Stimulated activated memory B cell treated with anti-CD40 and anti-IgM and Interleukin-4, amounts not matched to agents 10 μg/mL and 1 μg/mL and 100 μg/mL, for 72 hours (primary cell): ENCODE data around the gene SHROOM4.

Experiments used
- ATAC-seq: fragments of 150-1000 bp; cut with Tn5 transposase; 2 replicates; pipeline ENCODE4 v1.10.0; 2021
- H3K27ac Mint-ChIP-seq: one replicate; pipeline ENCODE4 v1.8.0; 2022; ENCODE audit warnings: mild to moderate bottlenecking, mixed read lengths
- H3K27me3 Mint-ChIP-seq: one replicate; pipeline ENCODE4 v1.8.0; 2022; ENCODE audit warnings: mixed read lengths
- H3K36me3 Mint-ChIP-seq: one replicate; pipeline ENCODE4 v1.8.0; 2022; ENCODE audit warnings: mixed read lengths
- H3K4me1 Mint-ChIP-seq: one replicate; pipeline ENCODE4 v1.8.0; 2022; ENCODE audit warnings: mixed read lengths
- H3K4me3 Mint-ChIP-seq: one replicate; pipeline ENCODE4 v1.8.0; 2022; ENCODE audit warnings: mild to moderate bottlenecking, moderate library complexity, mixed read lengths
- H3K9me3 Mint-ChIP-seq: one replicate; pipeline ENCODE4 v1.8.0; 2022; ENCODE audit warnings: mixed read lengths

SHROOM4 gene

GRCh38 chrX:50813843-50814661, at the start of gene SHROOM4:
Gene SHROOM4 (minus strand): TSS chrX:50814194. CDS start chrX:50814018, 176 bp downstream.
- peak within 1 kb of the TSS; percentile 36 for H3K4me3 Mint-ChIP-seq
- peaks cover 5% of the 10 kb centered on the region for H3K9me3 Mint-ChIP-seq
- no peak for ATAC-seq
- H3K27ac Mint-ChIP-seq, result no peak within 1 kb of the TSS
- no peaks in the 10 kb centered on the region for H3K36me3 Mint-ChIP-seq
- peaks cover 4% of the 10 kb centered on the region for H3K4me1 Mint-ChIP-seq
- peaks cover 48% of the 10 kb centered on the region for H3K27me3 Mint-ChIP-seq

- Mint-ChIP-seq H3K27ac (no peak overlapping the region), H3K4me3 (no peak overlapping the region), H3K27me3 (no peaks in the 10 kb centered on the region), H3K36me3 (no peaks in the 10 kb centered on the region), H3K4me1 (no peaks in the 10 kb centered on the region), H3K9me3 (no peaks in the 10 kb centered on the region)
- no peak for ATAC-seq
Measured at GRCh38 chrX:50863471-50863870, 49.5 kb upstream of the SHROOM4 start.

GRCh38 chrX:50860518-50860917, 46.5 kb upstream of the SHROOM4 start:
- H3K4me3 Mint-ChIP-seq, result no peak overlapping the region
- no peak for ATAC-seq
- no peak overlapping the region for H3K27ac Mint-ChIP-seq
- H3K4me1 Mint-ChIP-seq, result no peaks in the 10 kb centered on the region
- no peaks in the 10 kb centered on the region for H3K27me3 Mint-ChIP-seq
- H3K9me3 Mint-ChIP-seq, result no peaks in the 10 kb centered on the region
- no peaks in the 10 kb centered on the region for H3K36me3 Mint-ChIP-seq

- Mint-ChIP-seq H3K27me3 (no peaks in the 10 kb centered on the region), H3K27ac (no peak overlapping the region), H3K4me1 (no peaks in the 10 kb centered on the region), H3K9me3 (no peaks in the 10 kb centered on the region), H3K36me3 (no peaks in the 10 kb centered on the region), H3K4me3 (no peak overlapping the region)
- ATAC-seq, result no peak
Measured at GRCh38 chrX:50858548-50858947, 44.6 kb upstream of the SHROOM4 start.

DNA sequence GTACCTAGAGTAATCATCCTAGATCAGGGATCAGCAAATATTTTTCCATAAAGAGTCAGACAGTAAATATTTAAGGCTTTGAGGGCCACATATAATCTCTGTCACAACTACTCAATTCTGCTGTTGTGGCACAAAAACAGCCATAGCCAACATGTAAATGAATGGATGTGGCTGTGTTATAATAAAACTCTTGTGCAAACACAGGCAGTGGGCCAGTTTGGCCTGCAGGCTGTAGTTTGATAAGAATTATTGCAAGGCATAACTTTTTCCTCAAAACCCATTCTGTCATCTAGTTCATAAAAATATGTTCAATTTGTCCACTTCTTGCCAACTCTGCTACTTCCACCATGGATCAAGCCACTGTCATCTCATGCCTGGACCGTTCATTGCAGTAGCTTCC, 39.4 kb upstream of the SHROOM4 start:
- H3K27me3 Mint-ChIP-seq, result no peaks in the 10 kb centered on the region
- no peak overlapping the region for H3K27ac Mint-ChIP-seq
- no peaks in the 10 kb centered on the region for H3K4me1 Mint-ChIP-seq
- no peak for ATAC-seq
- no peaks in the 10 kb centered on the region for H3K36me3 Mint-ChIP-seq
- H3K9me3 Mint-ChIP-seq, result no peaks in the 10 kb centered on the region
- H3K4me3 Mint-ChIP-seq, result no peak overlapping the region

- Mint-ChIP-seq H3K36me3 (no peaks in the 10 kb centered on the region), H3K9me3 (no peaks in the 10 kb centered on the region), H3K4me1 (no peaks in the 10 kb centered on the region), H3K27ac (no peak overlapping the region), H3K27me3 (no peaks in the 10 kb centered on the region), H3K4me3 (no peak overlapping the region)
- no peak for ATAC-seq
Measured at GRCh38 chrX:50852524-50852923, 38.5 kb upstream of the SHROOM4 start.

DNA sequence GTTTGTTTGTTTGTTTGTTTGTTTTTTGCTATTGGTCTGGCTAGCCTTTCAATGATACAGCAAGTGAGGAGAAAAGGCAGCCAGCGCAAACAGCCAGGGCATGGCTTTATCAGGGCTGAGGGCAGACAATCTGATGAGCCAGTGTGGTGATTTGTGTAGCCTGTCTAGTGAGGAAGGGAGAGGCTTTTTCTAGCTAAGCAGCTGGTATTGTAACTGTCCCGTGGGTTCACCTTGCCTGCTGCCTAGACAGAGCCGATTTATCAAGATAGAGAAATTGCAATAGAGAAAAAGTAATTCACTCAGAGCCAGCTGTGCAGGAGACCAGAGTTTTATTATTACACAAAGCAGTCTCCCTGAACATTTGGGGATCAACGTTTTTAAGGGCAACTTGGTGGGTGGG, 28.2 kb upstream of the SHROOM4 start:
- H3K4me3 Mint-ChIP-seq, result no peak overlapping the region
- H3K4me1 Mint-ChIP-seq, result no peaks in the 10 kb centered on the region
- H3K27ac Mint-ChIP-seq, result no peak overlapping the region
- no peak for ATAC-seq
- no peaks in the 10 kb centered on the region for H3K36me3 Mint-ChIP-seq
- no peaks in the 10 kb centered on the region for H3K9me3 Mint-ChIP-seq
- H3K27me3 Mint-ChIP-seq, result peaks cover 10% of the 10 kb centered on the region

DNA sequence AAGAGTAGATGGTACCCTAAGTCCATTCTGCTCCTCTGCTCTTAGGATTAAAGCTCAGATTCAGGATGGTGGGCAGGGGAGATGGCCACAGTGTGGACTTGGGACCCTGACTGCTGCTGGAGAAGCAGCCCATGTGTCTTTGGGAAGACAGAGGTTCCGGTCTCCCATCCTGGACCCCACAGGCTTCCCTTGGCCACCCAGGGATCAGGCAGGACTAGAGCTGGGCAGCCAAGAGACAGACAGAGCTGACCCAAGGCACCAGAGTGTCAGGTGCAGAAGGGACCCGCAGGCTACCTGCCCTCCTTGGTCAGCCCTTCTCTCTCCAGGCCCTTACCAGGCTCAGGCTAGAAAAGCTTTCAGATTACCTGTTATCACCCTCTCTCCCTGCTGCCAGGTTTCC, 25.7 kb upstream of the SHROOM4 start:
- Mint-ChIP-seq H3K9me3 (no peaks in the 10 kb centered on the region), H3K4me1 (no peaks in the 10 kb centered on the region), H3K36me3 (no peaks in the 10 kb centered on the region), H3K27me3 (peaks cover 10% of the 10 kb centered on the region), H3K27ac (no peak overlapping the region), H3K4me3 (no peak overlapping the region)
- no peak for ATAC-seq

GRCh38 chrX:50838820-50839600, 25.0 kb upstream of the SHROOM4 start:
- H3K9me3 Mint-ChIP-seq, result no peaks in the 10 kb centered on the region

DNA sequence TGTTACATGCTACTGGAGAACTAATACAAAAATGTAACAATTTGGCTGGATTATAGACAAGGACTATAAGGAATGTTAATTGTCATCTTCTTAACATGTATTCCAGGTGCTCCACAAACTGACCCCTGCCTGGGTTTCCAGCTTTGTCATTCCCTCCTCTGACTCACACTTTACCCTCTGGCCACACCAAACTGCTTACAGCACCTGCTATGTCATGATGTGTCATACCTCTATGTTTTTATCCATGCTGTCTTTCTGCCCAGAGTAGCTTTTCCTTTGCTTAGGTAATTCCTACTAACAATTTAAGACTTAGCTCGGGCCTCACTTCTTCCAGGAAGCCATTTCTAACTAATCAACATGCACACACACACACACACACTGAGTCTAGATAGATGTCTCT, 14.0 kb upstream of the SHROOM4 start:
- H3K4me3 Mint-ChIP-seq, result no peak overlapping the region
- no peaks in the 10 kb centered on the region for H3K27me3 Mint-ChIP-seq
- ATAC-seq, result no peak
- H3K9me3 Mint-ChIP-seq, result no peaks in the 10 kb centered on the region
- no peaks in the 10 kb centered on the region for H3K36me3 Mint-ChIP-seq
- no peak overlapping the region for H3K27ac Mint-ChIP-seq
- H3K4me1 Mint-ChIP-seq, result no peaks in the 10 kb centered on the region

More at GRCh38 chrX:50838820-50839600, 25.0 kb upstream of the SHROOM4 start:
- no peak overlapping the region for H3K27ac Mint-ChIP-seq
- peaks cover 10% of the 10 kb centered on the region for H3K27me3 Mint-ChIP-seq
- H3K4me1 Mint-ChIP-seq, result no peaks in the 10 kb centered on the region
- no peak overlapping the region for H3K4me3 Mint-ChIP-seq
- no peaks in the 10 kb centered on the region for H3K36me3 Mint-ChIP-seq
- ATAC-seq, result no peak

GRCh38 chrX:50825825-50826224, 11.8 kb upstream of the SHROOM4 start:
- Mint-ChIP-seq H3K4me3 (no peak overlapping the region), H3K27me3 (no peaks in the 10 kb centered on the region), H3K27ac (no peak overlapping the region), H3K4me1 (no peaks in the 10 kb centered on the region), H3K36me3 (no peaks in the 10 kb centered on the region), H3K9me3 (no peaks in the 10 kb centered on the region)
- no peak for ATAC-seq

DNA sequence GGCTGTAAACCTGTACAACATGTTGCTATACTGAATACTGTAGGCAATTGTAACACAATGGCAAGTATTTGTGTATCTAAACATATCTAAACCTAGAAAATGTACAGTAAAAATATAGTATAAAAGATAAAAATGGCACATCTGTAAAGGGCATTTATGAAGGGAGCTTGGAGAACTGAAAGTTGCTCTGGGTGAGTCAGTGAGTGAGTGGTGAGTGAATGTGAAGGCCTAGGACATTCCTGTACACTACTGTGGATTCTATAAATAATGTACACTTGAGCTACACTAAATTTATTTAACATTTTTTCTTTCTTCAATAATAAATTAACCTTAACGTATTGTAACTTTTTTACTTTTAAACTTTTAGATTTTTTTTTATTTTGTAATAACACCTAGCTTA, 5.0 kb upstream of the SHROOM4 start:
- Mint-ChIP-seq H3K27me3 (peaks cover 20% of the 10 kb centered on the region), H3K9me3 (no peaks in the 10 kb centered on the region), H3K36me3 (no peaks in the 10 kb centered on the region), H3K27ac (no peak overlapping the region), H3K4me3 (no peak overlapping the region), H3K4me1 (peaks cover 2% of the 10 kb centered on the region)
- ATAC-seq, result no peak

- H3K4me3 Mint-ChIP-seq, result no peak overlapping the region
- H3K4me1 Mint-ChIP-seq, result peaks cover 4% of the 10 kb centered on the region
- ATAC-seq, result no peak
- no peak overlapping the region for H3K27ac Mint-ChIP-seq
- peaks cover 41% of the 10 kb centered on the region for H3K27me3 Mint-ChIP-seq
- no peaks in the 10 kb centered on the region for H3K36me3 Mint-ChIP-seq
- H3K9me3 Mint-ChIP-seq, result peaks cover 4% of the 10 kb centered on the region
Measured at GRCh38 chrX:50815120-50815519, 1.1 kb upstream of the SHROOM4 start.

- Mint-ChIP-seq H3K4me3 (no peak overlapping the region), H3K27ac (no peak overlapping the region), H3K27me3 (peaks cover 46% of the 10 kb centered on the region), H3K9me3 (peaks cover 5% of the 10 kb centered on the region), H3K36me3 (no peaks in the 10 kb centered on the region), H3K4me1 (peaks cover 4% of the 10 kb centered on the region)
- ATAC-seq, result no peak
Measured at GRCh38 chrX:50814701-50815100, 707 bp upstream of the SHROOM4 start.

GRCh38 chrX:50812995-50813842, 775 bp downstream of the SHROOM4 start:
- no peak overlapping the region for H3K27ac Mint-ChIP-seq
- ATAC-seq, result no peak
- H3K4me1 Mint-ChIP-seq, result peaks cover 4% of the 10 kb centered on the region
- no peaks in the 10 kb centered on the region for H3K36me3 Mint-ChIP-seq
- peaks cover 5% of the 10 kb centered on the region for H3K9me3 Mint-ChIP-seq
- peaks cover 48% of the 10 kb centered on the region for H3K27me3 Mint-ChIP-seq
- H3K4me3 Mint-ChIP-seq, result no peak overlapping the region
